HG03558 (cell line): ENCODE data around the gene AKR1A1.
"Not testable (repeated sequence)": the region's sequence is repeated elsewhere in the genome, so short reads cannot be mapped to it uniquely, and the experiment has no call there.

Experiments used
- ATAC-seq: cut with Tn5 transposase; IDR thresholded peaks from one replicate; pipeline ENCODE4 v1.9.1; 2021; ENCODE audit warnings: moderate number of reproducible peaks; ENCODE audit not compliant: unreplicated experiment; ENCODE audit errors: extremely low read depth

Gene AKR1A1

GRCh38 chr1:45566722-45567121 lies 16.1 kb downstream of the AKR1A1 start:
- ATAC-seq = no peak

- no peak for ATAC-seq
These were observed 17.3 kb downstream of the AKR1A1 start for GRCh38 chr1:45567911-45568310.

DNA sequence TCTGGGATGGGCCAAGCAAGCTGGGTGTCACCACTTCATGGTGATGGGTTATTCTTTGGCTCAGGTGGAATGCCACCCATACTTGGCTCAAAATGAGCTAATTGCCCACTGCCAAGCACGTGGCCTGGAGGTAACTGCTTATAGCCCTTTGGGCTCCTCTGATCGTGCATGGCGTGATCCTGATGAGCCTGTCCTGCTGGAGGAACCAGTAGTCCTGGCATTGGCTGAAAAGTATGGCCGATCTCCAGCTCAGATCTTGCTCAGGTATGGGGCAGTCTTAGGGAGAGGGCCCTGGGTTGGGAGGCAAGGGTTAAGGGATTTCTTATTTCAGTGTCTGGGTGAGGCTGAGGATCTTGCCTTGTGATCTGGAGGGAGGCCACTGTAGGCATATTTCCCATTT lies 17.8 kb downstream of the AKR1A1 start:
- no peak for ATAC-seq

DNA sequence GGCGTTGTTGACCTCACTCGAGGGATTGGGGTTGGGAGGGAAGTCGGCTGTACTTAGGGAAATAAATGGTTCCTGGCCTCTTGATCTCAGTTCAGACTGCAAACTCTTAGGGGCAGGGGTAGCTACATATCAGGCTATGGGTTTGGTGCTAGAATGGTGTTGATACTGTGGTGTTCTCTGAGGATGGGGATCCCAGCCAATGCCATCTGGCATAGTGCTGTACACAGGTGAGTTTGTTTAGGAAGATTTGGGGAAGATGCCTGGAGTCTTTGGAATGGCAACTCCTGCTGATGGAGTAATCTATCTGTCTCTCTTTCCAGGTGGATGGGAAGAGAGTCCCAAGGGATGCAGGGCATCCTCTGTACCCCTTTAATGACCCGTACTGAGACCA lies 18.9 kb downstream of the AKR1A1 start:
- ATAC-seq = no peak

DNA sequence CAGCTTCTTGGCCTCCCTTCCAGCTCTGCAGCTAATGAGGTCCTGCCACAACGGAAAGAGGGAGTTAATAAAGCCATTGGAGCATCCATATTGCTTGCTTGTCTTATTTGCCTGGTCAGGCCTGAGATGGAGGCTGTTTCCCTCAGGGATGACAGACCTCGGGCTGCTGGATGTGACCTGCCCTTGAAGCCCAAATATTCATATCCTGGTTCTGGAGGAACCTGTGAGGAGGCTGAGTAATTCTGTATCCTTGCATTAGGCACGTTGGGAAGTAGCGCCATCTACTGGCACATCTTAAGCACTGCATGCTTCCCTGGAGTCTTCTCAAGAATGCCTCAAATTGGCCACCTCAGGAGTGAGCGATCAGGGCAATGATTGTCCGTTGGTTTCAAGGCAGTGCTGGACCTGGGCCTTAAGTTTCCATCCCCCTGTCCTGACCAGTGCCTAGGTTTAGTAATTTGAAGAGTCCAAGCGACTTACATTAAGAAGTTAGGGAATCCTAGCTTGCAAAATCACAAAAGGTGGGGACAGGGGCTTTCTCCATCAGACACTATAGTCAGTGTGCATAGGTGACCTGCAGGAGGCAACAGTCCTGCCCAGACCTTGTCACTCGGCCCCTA lies 19.4 kb downstream of the AKR1A1 start:
- no peak for ATAC-seq

DNA sequence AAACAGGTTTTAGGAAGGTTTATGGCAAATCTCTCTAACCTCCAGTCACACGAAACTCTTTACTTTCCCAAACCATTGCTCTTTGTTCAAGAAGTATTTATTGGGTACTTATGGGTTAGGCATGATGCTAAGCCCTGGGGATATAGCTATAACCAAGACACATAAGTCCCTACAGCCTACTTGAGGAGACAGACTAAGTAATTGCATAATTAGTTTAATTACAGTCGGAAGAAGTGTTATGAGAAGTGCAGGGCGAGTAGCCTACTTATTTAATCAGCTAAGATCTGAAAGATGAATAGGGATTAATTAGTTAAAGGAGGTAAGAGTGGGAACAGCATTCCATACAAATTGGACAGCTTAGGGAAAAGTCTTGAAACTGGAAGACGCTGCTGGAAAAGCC lies 20.0 kb downstream of the AKR1A1 start:
- ATAC-seq = no peak

GRCh38 chr1:45573231-45573804 lies 22.7 kb downstream of the AKR1A1 start:
- ATAC-seq = no peak

DNA sequence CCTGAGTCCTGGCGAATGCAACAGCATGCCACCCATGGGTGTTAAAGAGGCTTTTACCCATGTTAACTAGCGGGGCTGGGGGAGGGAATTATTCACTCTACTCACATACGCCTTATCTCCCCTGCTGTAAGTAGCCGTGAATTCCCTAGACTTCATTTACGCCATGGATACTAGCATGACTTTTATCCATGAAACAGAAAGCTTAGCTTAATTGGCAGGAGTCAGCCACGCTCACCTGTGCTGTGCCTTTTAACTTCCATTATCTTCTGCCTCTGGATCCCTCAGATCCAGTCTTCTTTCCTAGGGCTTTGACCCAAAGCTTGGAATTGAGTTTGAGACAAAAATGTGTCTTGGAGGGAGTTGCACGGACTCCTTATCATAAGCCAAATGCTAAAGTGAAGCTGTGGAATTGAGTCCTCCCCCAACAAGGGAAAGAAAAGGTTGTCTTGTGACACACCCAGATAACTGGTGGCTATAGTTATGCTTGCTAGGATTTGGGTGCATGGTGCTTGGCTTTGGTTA lies 23.5 kb downstream of the AKR1A1 start:
- ATAC-seq = no peak

DNA sequence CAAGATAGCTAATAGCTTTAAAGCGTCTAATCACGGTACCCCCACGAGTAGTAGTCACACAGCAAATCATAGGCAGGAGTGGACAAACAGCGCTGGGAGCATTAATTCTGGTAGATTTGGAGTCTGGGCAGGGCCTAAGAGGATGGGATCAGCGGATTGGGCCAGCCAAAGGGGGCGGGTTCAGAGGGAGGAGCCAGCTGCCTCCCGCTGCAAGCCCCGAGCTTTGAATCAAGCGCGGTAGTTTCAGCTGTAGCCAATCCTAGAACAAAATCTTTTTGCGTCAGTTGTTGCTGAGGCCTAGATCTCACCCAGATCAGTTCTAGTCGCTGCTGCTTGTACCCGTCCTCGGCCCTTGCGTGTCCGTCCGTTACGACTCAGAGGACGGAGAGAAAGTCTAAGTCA lies 32.6 kb downstream of the AKR1A1 start:
- peak; percentile 62 for ATAC-seq

GRCh38 chr1:45583666-45584350 lies 33.2 kb downstream of the AKR1A1 start, which contains the start of gene NASP:
Gene NASP (plus strand): TSS chr1:45584041. CDS start chr1:45584147, 106 bp downstream.
- peak; percentile 10 for ATAC-seq

- ATAC-seq = no peak
These were observed 33.9 kb downstream of the AKR1A1 start for GRCh38 chr1:45584351-45585109.

DNA sequence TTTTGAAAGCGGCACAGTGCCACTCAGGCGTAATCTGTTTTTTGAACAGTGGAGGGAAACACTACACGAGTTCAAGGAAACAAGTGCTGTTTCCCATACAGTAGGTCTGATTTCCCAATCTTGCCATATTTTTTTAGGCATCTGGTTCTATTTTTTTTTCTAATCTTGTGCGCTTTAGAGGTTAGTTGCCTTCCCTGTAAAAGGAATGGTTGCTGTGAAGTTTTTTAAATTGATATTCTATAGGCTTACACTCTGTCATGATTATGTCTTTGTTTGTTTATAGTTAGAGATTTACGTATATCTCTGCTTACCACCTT lies 34.4 kb downstream of the AKR1A1 start:
- ATAC-seq = no peak

- ATAC-seq = no peak
These were observed 35.0 kb downstream of the AKR1A1 start for GRCh38 chr1:45585496-45586075.

GRCh38 chr1:45586769-45587168 lies 36.1 kb downstream of the AKR1A1 start:
- no peak for ATAC-seq

DNA sequence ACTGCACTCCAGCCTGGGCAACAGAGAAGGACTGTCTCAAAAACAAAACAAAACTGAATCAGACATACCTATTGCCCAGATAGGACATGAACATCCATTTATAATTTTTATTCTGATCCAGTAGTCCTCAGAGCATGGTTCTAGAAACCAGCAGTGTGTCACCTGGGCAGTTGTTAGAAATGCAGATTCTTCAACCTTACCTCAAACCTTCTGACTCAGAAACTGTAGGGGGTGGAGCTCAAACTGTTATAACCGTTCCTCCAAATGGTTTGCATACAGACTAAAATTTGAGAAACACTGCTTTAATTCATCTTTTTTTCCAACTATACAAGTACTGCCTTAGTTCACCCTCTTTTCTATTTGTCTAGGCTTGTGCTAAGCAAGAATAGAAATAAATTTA lies 39.2 kb downstream of the AKR1A1 start:
- no peak for ATAC-seq

GRCh38 chr1:45594412-45594811 lies 43.8 kb downstream of the AKR1A1 start:
- no peak for ATAC-seq

GRCh38 chr1:45596765-45597164 lies 46.1 kb downstream of the AKR1A1 start:
- ATAC-seq = not testable (repeated sequence)

DNA sequence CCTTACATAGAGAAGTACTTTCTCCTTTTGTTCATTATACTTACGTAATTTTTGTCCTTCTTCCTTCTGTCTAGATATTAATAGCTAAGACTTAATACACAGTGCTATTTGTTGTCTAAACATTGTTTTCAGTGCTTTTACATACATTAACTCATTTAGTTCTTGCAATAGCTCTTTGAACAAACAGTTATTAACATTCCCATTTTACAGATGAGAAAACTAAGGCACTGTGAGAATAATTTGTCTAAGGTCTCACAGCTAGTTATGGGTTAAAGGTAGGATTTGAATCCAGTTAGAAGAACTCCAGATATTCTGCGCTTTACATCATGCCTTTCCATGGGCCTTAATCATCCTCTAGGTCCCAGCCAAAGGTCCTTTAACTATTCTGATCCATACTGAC lies 53.6 kb downstream of the AKR1A1 start:
- no peak for ATAC-seq

GRCh38 chr1:45607404-45608074 lies 56.9 kb downstream of the AKR1A1 start:
- ATAC-seq = no peak
